ENCODE data around the gene GOLGA6L7. TPM values are rescaled to one million over a fixed set of nuclear protein-coding genes. Genes with fewer than 3 reads are reported as not detected.
"Not testable (repeated sequence)": the region's sequence is repeated elsewhere in the genome, so short reads cannot be mapped to it uniquely, and the experiment has no call there.

Gene GOLGA6L7, protein sequence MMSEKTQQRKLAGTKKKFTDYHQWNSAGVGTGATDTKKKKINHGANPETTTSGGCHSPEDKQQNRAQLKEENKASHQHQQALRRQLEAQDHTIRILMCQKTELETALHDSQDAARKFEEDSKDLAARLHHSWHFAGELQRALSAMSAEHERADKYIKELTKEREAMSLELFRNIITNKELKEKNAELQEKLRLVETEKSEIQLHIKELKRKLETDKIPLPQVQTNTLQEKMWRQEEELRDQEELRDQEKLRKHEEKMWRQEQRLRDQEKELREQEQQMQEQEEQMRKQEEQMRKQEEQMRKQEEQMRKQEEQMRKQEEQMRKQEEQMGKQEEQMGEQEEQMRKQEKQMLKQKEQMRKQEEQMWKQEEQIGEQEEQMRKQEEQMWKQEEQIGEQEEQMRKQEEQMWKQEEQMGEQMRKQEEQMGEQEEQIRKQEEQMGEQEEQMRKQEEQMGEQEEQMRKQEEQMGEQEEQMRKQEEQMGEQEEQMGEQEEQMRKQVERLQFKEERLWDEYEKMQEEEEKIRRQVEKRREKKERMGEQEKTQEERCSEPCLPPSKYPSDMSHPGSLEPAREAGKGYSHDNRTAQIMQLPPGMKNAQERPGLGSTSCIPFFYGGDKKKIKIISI
- not detected for total RNA-seq

GRCh38 chr15:28848521-28848920 is at the start of gene GOLGA6L7:
TSS of gene GOLGA6L7 (minus strand) at chr15:28848644. CDS start at chr15:28848549, 95 bp downstream.
- H3K27ac Mint-ChIP-seq: peak within 1 kb of the TSS; percentile 77
- POLR2A ChIA-PET; DNase-seq; H3K27me3 Mint-ChIP-seq; H3K36me3 Mint-ChIP-seq; H3K9me3 Mint-ChIP-seq; ATAC-seq (ENCODE audit: low read depth): not testable (repeated sequence)
- H3K4me1 Mint-ChIP-seq: peaks cover 15% of the 10 kb centered on the region
- H3K4me3 Mint-ChIP-seq: peak within 1 kb of the TSS; percentile 25

- no peak for ATAC-seq (ENCODE audit: low read depth)
- Mint-ChIP-seq H3K4me3 (no peak overlapping the region), H3K9me3 (no peaks in the 10 kb centered on the region), H3K27me3 (no peaks in the 10 kb centered on the region), H3K4me1 (peaks cover 12% of the 10 kb centered on the region), H3K36me3 (peaks cover 11% of the 10 kb centered on the region), H3K27ac (no peak overlapping the region)
- POLR2A ChIA-PET: no interaction called here
- no peak for DNase-seq
Measured at GRCh38 chr15:28897861-28898585, 49.6 kb upstream of the GOLGA6L7 start.

- no peak for DNase-seq
- H3K27me3 Mint-ChIP-seq: no peaks in the 10 kb centered on the region
- no peak for ATAC-seq (ENCODE audit: low read depth)
- peaks cover 11% of the 10 kb centered on the region for H3K36me3 Mint-ChIP-seq
- H3K27ac Mint-ChIP-seq: no peak overlapping the region
- peaks cover 15% of the 10 kb centered on the region for H3K4me1 Mint-ChIP-seq
- no peak overlapping the region for H3K4me3 Mint-ChIP-seq
- POLR2A ChIA-PET: interaction anchor here (0.7 kb wide), 2 partner anchors 24 to 28 kb away, joined by 4 to 8 read pairs; no protein-coding TSS in a partner anchor
- H3K9me3 Mint-ChIP-seq: no peaks in the 10 kb centered on the region
Measured at GRCh38 chr15:28896951-28897350, 48.5 kb upstream of the GOLGA6L7 start.

DNA sequence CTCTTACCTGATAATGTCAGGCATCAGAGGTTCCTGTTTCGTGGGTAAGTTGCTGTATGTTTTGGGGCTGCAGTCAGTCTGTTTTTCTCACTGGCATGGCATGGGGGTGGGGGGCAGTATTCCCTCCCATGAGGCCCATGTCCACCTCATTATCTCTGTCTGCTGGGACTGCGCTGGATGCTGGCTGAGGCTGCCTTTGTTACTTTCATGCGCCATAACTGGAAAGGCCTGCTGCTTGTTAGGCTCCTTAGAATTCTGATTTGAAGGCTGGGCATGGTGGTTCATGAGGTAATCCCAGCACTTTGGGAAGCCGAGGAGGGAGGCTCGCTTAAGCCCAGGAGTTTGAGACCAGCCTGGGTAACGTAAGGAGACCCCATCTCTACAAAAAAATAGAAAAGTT is 47.1 kb upstream of the GOLGA6L7 start:
- DNase-seq: no peak
- no peaks in the 10 kb centered on the region for H3K27me3 Mint-ChIP-seq
- H3K27ac Mint-ChIP-seq: no peak overlapping the region
- H3K4me3 Mint-ChIP-seq: no peak overlapping the region
- POLR2A ChIA-PET: no interaction called here
- peaks cover 11% of the 10 kb centered on the region for H3K36me3 Mint-ChIP-seq
- H3K4me1 Mint-ChIP-seq: peaks cover 26% of the 10 kb centered on the region
- ATAC-seq (ENCODE audit: low read depth): no peak
- no peaks in the 10 kb centered on the region for H3K9me3 Mint-ChIP-seq

DNA sequence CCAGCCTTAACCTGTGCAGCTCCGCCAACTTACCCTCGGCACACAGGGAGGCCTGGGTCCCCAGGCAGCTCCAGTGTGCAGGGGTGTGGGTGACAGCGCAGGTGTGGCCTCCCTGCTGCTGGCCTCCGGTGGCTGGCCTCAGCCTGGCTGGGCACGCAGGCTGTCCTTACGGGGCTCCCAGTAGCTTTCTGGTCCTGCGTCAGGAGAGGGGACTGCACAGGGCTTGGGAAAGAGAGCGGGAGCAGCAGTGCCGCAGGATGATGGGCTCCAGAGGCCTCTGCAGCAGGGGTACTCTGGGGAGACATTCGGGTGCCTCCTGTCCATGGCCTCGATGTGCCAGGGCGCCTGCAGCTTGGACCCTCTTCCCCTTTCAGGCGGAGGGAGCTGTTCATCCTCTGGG is 46.7 kb upstream of the GOLGA6L7 start:
- ATAC-seq (ENCODE audit: low read depth): no peak
- DNase-seq: no peak
- H3K4me3 Mint-ChIP-seq: no peak overlapping the region
- POLR2A ChIA-PET: no interaction called here
- no peak overlapping the region for H3K27ac Mint-ChIP-seq
- H3K4me1 Mint-ChIP-seq: peaks cover 30% of the 10 kb centered on the region
- no peaks in the 10 kb centered on the region for H3K9me3 Mint-ChIP-seq
- H3K36me3 Mint-ChIP-seq: peaks cover 11% of the 10 kb centered on the region
- H3K27me3 Mint-ChIP-seq: no peaks in the 10 kb centered on the region

DNA sequence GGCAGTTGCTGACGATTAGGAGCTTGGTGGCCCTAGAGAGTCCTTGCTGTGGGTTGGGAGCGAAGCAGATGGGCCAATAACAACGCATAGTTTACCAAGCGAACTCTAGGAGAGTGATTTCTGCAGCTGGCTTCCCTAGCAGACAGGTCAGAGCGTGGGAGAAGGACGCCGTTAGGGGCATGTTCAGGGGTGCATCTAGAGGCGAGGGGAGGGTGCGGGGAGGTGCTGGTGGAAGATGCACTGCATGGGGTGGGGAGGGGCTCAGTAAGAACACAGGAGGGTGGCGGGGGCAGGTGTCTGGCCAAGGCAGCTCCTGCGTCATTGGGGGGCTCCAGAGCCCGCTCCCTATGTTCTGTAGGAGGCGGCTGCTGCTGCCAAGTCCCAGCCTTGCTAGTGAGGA is 46.2 kb upstream of the GOLGA6L7 start:
- Mint-ChIP-seq H3K36me3 (peaks cover 11% of the 10 kb centered on the region), H3K4me1 (peaks cover 35% of the 10 kb centered on the region), H3K4me3 (no peak overlapping the region), H3K9me3 (no peaks in the 10 kb centered on the region), H3K27me3 (no peaks in the 10 kb centered on the region), H3K27ac (no peak overlapping the region)
- ATAC-seq (ENCODE audit: low read depth) (no peak), DNase-seq (no peak)
- POLR2A ChIA-PET: interaction anchor here (1.0 kb wide), 1 partner anchor 77 kb away, joined by 3 read pairs; no protein-coding TSS in a partner anchor

DNA sequence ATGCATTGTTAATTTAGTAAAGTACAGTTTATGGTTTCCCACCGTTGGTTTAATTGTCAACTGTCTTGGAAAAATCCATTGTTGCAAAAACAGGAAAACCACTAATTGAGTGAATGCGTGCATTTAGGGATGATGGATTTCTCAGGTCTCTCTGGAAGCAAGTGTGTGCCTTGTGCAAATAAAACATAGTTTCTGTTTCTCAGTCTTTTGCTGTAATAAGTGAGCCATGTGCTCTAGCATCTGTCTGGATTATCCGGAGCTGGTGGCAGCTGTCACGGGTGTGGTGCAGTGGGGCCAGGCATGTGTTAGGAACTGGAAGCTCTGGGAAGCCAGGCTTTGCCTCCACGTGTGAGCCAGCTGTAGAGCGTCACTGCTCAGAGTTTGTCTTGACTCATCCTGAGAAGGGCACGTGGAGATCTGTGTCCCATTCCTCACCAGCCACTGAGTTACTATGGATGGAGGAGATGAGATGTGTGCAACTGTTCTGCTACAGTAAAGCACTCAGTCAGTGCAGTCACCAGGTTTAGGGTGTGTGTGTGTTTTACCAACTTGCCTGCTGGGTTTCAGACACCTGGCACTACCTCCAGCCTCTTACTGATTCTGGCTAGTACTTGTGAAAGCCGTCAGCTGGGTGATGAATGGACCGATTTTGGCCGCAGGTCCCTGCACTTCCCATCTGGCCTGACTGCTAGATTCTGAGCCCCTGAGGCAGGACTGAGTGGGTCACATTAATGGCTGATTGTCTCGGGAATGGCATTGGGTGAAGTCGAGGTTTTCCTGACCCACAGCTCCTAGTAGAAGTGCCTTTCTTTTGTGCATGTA is 44.6 kb upstream of the GOLGA6L7 start:
- H3K27ac Mint-ChIP-seq: peak overlapping the region; percentile 9
- ATAC-seq (ENCODE audit: low read depth): no peak
- H3K9me3 Mint-ChIP-seq: no peaks in the 10 kb centered on the region
- no peak for DNase-seq
- POLR2A ChIA-PET: no interaction called here
- H3K27me3 Mint-ChIP-seq: no peaks in the 10 kb centered on the region
- H3K36me3 Mint-ChIP-seq: peaks cover 11% of the 10 kb centered on the region
- H3K4me1 Mint-ChIP-seq: peaks cover 43% of the 10 kb centered on the region
- H3K4me3 Mint-ChIP-seq: no peak overlapping the region

- Mint-ChIP-seq H3K4me3 (peak overlapping the region; percentile 62), H3K27ac (peak overlapping the region; percentile 96), H3K4me1 (peaks cover 46% of the 10 kb centered on the region), H3K27me3 (no peaks in the 10 kb centered on the region), H3K36me3 (peaks cover 6% of the 10 kb centered on the region), H3K9me3 (no peaks in the 10 kb centered on the region)
- DNase-seq (no peak), ATAC-seq (ENCODE audit: low read depth) (no peak)
- POLR2A ChIA-PET: no interaction called here
Measured at GRCh38 chr15:28891588-28891987, 43.1 kb upstream of the GOLGA6L7 start.

- Mint-ChIP-seq H3K27me3 (no peaks in the 10 kb centered on the region), H3K36me3 (peaks cover 6% of the 10 kb centered on the region), H3K27ac (peak overlapping the region; percentile 96), H3K9me3 (no peaks in the 10 kb centered on the region), H3K4me3 (peak overlapping the region; percentile 62), H3K4me1 (peaks cover 46% of the 10 kb centered on the region)
- peak; percentile 50 for DNase-seq
- POLR2A ChIA-PET: no interaction called here
- ATAC-seq (ENCODE audit: low read depth): peak; percentile 75
Measured at GRCh38 chr15:28890711-28891495, 42.5 kb upstream of the GOLGA6L7 start.

GRCh38 chr15:28890291-28890690 is 41.8 kb upstream of the GOLGA6L7 start:
- Mint-ChIP-seq H3K27ac (peak overlapping the region; percentile 96), H3K4me1 (peaks cover 46% of the 10 kb centered on the region), H3K4me3 (peak overlapping the region; percentile 62)
- ATAC-seq (ENCODE audit: low read depth); H3K9me3 Mint-ChIP-seq; POLR2A ChIA-PET; DNase-seq; H3K36me3 Mint-ChIP-seq; H3K27me3 Mint-ChIP-seq: not testable (repeated sequence)

- Mint-ChIP-seq H3K4me3 (peak overlapping the region; percentile 62), H3K4me1 (peaks cover 46% of the 10 kb centered on the region), H3K27ac (peak overlapping the region; percentile 96)
- H3K9me3 Mint-ChIP-seq; H3K27me3 Mint-ChIP-seq; DNase-seq; ATAC-seq (ENCODE audit: low read depth); POLR2A ChIA-PET; H3K36me3 Mint-ChIP-seq: not testable (repeated sequence)
Measured at GRCh38 chr15:28889871-28890270, 41.4 kb upstream of the GOLGA6L7 start.

- peaks cover 46% of the 10 kb centered on the region for H3K4me1 Mint-ChIP-seq
- POLR2A ChIA-PET: no interaction called here
- peaks cover 4% of the 10 kb centered on the region for H3K36me3 Mint-ChIP-seq
- peak overlapping the region; percentile 62 for H3K4me3 Mint-ChIP-seq
- H3K27me3 Mint-ChIP-seq: no peaks in the 10 kb centered on the region
- ATAC-seq (ENCODE audit: low read depth) (no peak), DNase-seq (no peak)
- peak overlapping the region; percentile 96 for H3K27ac Mint-ChIP-seq
- H3K9me3 Mint-ChIP-seq: no peaks in the 10 kb centered on the region
Measured at GRCh38 chr15:28889346-28889745, 40.9 kb upstream of the GOLGA6L7 start.
